ENCODE data around the gene THAP11. TPM values are rescaled to one million over a fixed set of nuclear protein-coding genes. Genes with fewer than 3 reads are reported as not detected.

Gene THAP11
- total and polyA plus RNA-seq, 2 of the 13 experiments (the other 11 are each of a cell fraction or from before 2014, with no cell fraction given) = 44.2 to 53.4 TPM

DNA sequence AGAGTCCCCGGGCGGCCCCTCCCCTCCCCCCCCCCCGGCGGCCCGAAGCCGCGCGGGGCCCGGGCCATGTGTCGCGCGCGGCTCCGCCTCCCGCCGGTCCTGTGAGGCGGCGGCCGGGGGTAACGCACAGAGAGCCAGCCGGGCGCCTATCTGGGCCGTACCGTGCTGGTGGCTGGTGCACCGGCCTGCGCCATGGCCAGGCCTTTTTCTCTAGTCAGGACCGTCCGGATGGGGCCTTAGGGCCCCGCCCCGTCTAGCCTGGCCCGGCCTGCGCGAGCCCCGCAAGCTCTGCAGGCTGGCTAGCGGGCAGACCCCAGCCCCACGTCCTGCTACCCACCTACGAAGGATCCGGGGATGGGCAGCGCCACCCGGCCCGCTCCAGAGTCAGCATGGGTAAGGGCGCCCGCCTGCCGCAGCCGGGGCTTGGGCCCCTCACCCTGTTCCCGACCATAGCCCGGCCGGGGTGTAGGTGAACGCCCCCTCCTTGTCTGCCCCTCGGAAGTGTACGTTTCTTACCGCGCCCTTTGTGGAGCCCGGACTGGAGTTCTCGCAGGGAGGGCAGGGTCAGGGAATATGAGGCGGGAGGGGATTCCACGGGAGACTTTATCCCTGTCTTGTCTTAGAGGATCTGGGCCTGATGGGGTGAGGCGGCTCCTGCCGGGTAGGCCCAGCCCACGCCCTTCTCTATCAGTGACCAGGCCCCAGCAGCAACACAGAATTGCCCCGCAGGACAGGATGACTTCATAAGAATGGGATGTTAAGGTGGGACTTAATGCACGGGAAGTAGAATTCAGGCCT is 5.1 kb downstream of the THAP11 start, which contains the start of gene CENPT (continued):
- TF ChIP-seq, protein P1, sequence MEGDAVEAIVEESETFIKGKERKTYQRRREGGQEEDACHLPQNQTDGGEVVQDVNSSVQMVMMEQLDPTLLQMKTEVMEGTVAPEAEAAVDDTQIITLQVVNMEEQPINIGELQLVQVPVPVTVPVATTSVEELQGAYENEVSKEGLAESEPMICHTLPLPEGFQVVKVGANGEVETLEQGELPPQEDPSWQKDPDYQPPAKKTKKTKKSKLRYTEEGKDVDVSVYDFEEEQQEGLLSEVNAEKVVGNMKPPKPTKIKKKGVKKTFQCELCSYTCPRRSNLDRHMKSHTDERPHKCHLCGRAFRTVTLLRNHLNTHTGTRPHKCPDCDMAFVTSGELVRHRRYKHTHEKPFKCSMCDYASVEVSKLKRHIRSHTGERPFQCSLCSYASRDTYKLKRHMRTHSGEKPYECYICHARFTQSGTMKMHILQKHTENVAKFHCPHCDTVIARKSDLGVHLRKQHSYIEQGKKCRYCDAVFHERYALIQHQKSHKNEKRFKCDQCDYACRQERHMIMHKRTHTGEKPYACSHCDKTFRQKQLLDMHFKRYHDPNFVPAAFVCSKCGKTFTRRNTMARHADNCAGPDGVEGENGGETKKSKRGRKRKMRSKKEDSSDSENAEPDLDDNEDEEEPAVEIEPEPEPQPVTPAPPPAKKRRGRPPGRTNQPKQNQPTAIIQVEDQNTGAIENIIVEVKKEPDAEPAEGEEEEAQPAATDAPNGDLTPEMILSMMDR (CRISPR knock-in tag; IDR thresholded peaks at IDR 0.05) = no peak; the same call in 1 of the 2 replicates
- TF ChIP-seq HMGA1 (CRISPR knock-in tag; conservative IDR thresholded peaks at IDR 0.05) (no peak), IKZF4 (CRISPR knock-in tag; IDR thresholded peaks at IDR 0.05; ENCODE audit: borderline replicate concordance, low read depth, not compliant biosample characterization) (peak; percentile 29), ZIK1 (CRISPR knock-in tag; IDR thresholded peaks at IDR 0.05; ENCODE audit: borderline replicate concordance, low read depth) (0 out of 2 replicates have a peak, but pooled peaks have one; percentile 34), TMF1 (CRISPR knock-in tag; IDR thresholded peaks at IDR 0.05; ENCODE audit: low read depth) (no peak; the same call in 1 of the 2 replicates), ZNF510 (CRISPR knock-in tag; IDR thresholded peaks at IDR 0.05; ENCODE audit: low read depth) (no peak), GABPA (IDR thresholded peaks at IDR 0.05; ENCODE audit: low read depth, low read length) (no peak), GABPA (CRISPR knock-in tag; IDR thresholded peaks at IDR 0.05; ENCODE audit: low read depth) (peak; percentile 40; the same call in 1 of the 2 replicates), YEATS4 (CRISPR knock-in tag; IDR thresholded peaks at IDR 0.05; ENCODE audit: borderline replicate concordance) (peak; percentile 12; the same call in 1 of the 2 replicates), GPN1 (CRISPR knock-in tag; IDR thresholded peaks at IDR 0.05; ENCODE audit: borderline replicate concordance) (no peak), ZFY (CRISPR knock-in tag; IDR thresholded peaks at IDR 0.05) (peak; percentile 70), ZFYVE20 (CRISPR knock-in tag; IDR thresholded peaks at IDR 0.05; ENCODE audit: borderline replicate concordance, low read depth) (0 out of 2 replicates have a peak, but pooled peaks have one; percentile 44), HOXD1 (CRISPR knock-in tag; IDR thresholded peaks at IDR 0.05) (no peak), ZSCAN20 (CRISPR knock-in tag; IDR thresholded peaks at IDR 0.05; ENCODE audit: borderline replicate concordance) (peak; percentile 76; the same call in 1 of the 2 replicates), ZNF230 (CRISPR knock-in tag; IDR thresholded peaks at IDR 0.05) (no peak; the same call in 1 of the 2 replicates), CC2D1A (CRISPR knock-in tag; IDR thresholded peaks at IDR 0.05) (0 out of 2 replicates have a peak, but pooled peaks have one; percentile 11), SCMH1 (CRISPR knock-in tag; IDR thresholded peaks at IDR 0.05; ENCODE audit: borderline replicate concordance) (no peak), CHCHD3 (CRISPR knock-in tag; IDR thresholded peaks at IDR 0.05) (no peak), ZNF777 (CRISPR knock-in tag; IDR thresholded peaks at IDR 0.05) (peak; percentile 85), EED (CRISPR knock-in tag; IDR thresholded peaks at IDR 0.05) (no peak), ZNF446 (CRISPR knock-in tag; IDR thresholded peaks at IDR 0.05) (peak; percentile 81; the same call in 1 of the 2 replicates), ZNF879 (CRISPR knock-in tag; IDR thresholded peaks at IDR 0.05) (0 out of 2 replicates have a peak, but pooled peaks have one; percentile 43), MTA3 (CRISPR knock-in tag; IDR thresholded peaks at IDR 0.05) (0 out of 2 replicates have a peak, but pooled peaks have one; percentile 14)
- TF ChIP-seq, protein P2, sequence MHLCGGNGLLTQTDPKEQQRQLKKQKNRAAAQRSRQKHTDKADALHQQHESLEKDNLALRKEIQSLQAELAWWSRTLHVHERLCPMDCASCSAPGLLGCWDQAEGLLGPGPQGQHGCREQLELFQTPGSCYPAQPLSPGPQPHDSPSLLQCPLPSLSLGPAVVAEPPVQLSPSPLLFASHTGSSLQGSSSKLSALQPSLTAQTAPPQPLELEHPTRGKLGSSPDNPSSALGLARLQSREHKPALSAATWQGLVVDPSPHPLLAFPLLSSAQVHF (CRISPR knock-in tag; IDR thresholded peaks at IDR 0.05) = 0 out of 2 replicates have a peak, but pooled peaks have one; percentile 60
- TF ChIP-seq, protein P3, sequence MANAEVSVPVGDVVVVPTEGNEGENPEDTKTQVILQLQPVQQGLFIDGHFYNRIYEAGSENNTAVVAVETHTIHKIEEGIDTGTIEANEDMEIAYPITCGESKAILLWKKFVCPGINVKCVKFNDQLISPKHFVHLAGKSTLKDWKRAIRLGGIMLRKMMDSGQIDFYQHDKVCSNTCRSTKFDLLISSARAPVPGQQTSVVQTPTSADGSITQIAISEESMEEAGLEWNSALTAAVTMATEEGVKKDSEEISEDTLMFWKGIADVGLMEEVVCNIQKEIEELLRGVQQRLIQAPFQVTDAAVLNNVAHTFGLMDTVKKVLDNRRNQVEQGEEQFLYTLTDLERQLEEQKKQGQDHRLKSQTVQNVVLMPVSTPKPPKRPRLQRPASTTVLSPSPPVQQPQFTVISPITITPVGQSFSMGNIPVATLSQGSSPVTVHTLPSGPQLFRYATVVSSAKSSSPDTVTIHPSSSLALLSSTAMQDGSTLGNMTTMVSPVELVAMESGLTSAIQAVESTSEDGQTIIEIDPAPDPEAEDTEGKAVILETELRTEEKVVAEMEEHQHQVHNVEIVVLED (CRISPR knock-in tag; IDR thresholded peaks at IDR 0.05; ENCODE audit: borderline replicate concordance) = no peak
- TF ChIP-seq, protein P4, sequence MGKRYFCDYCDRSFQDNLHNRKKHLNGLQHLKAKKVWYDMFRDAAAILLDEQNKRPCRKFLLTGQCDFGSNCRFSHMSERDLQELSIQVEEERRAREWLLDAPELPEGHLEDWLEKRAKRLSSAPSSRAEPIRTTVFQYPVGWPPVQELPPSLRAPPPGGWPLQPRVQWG (CRISPR knock-in tag; IDR thresholded peaks at IDR 0.05; ENCODE audit: borderline replicate concordance, low read depth) = no peak

All from HepG2 (cell line).